Tracheal epithelial cell (primary cell): ENCODE data around the gene NCBP2L. TPM values are rescaled to one million over a fixed set of nuclear protein-coding genes. Genes with fewer than 3 reads are reported as not detected.

Experiments
- total RNA-seq: library from RNA; depleted of rRNA; stranded (reverse); fragments of >200 nt; gene quantifications from 2 replicates; pipeline ENCODE4 v1.2.1, GENCODE V29; 2014

NCBP2L gene
- not detected in 2 replicates for total RNA-seq

DNA sequence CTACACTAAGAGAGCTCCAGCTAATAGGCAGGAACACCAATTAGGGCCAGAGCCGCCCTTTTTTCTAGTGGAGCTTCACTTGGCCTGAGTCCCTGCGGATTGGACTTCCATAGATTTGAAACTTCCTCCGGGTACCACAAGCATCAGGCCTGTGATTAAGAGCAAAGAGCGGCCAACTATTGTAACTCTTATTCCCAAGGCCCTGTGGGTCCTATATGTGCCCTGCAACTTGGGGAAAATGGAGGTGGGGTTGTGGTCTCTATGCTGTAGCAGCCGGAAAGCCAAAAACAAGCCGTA is at the start of gene NCBP2L:
TSS of gene NCBP2L (plus strand) at position 198 of the 297 bp plus-strand sequence. CDS start 16,488 bp downstream, outside the sequence.

DNA sequence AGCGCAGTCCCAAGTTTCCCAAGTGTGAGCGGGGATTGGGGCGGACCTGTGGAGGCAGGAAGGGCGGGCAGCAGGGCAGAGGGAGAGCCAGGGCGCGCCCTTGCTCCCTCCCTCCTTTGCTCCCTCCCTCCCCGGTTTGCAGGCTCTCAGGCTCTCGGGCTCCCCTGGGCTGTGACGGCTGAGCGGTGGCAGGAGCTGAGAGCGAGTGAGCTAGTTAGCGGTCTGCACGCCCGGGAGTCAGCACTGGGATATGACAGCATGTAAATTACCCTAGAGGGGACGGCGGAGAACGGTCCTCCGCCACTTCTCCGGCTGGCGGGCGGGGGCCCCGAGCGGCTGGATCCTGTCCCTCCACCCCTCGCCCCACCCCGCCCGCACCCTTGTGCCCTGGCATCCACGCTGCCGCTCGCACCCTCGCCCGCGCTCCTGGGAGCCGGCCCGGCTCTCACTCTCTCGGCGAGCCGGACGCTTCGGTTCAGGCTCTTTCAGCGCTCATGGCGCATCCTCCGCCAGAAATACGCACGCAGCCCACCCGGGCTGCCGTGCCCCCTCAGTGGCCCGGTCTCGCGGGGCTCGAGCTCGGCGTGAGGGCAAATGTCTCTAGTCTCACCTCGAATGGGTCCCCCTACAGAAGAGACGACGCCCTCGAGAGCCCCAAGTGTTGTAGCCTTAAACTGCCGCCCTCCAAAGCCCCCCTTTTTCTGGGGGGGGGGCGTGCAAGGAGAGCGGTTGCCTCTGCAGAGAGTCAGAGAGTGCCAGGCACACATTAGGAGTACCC is 1.6 kb upstream of the NCBP2L start, which contains the start of gene TSC22D3:
TSS of gene TSC22D3 (minus strand) at position 54 of the 778 bp plus-strand sequence. CDS start 368 bp downstream, outside the sequence.

DNA sequence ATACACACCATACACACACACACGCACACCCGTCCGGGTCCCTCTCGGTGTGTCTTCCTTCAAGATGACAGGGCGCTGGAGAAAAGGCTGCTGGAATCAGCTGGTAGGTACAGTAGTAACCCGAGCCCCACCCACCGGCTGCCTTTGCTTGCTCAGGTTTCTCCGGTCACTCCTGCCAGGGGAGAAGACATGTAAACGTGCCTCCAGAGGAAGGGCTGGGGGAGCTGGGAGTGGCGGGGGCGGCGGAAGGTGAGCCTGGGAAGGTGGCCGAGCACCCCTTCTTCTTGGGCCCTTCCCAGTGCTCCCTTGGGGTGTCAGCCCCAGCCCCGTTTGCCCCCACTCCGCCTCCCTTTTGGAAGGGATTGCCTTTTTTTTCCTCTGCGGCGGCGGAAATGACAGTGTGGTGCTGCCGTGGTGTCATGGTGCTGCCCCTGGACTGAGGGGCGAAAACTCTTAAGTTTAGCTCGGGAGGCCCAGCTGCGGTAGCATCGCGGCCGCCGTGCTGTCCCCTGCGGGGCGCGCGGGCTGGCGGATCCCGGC is 48.2 kb downstream of the NCBP2L start, which contains the start of gene MID2:
TSS of gene MID2 (plus strand) at position 169 of the 540 bp plus-strand sequence. CDS start 561 bp downstream, outside the sequence.

Other genes starting within 250 kb of the NCBP2L start
- 20.5 and 31.1 TPM in 2 replicates for gene PRPS1, start 149.2 kb upstream of the NCBP2L start, total RNA-seq
- gene TSC22D3, start 1.9 kb upstream of the NCBP2L start, total RNA-seq, result 51.8 and 230 TPM in 2 replicates
- gene MID2, start 48.1 kb downstream of the NCBP2L start, total RNA-seq, result 26.3 and 31.5 TPM in 2 replicates
- not detected in 2 replicates for gene TEX13B, start 204.6 kb downstream of the NCBP2L start, total RNA-seq